Nephron (organoid): ENCODE data around the gene ZDHHC3.
"Not testable (repeated sequence)": the region's sequence is repeated elsewhere in the genome, so short reads cannot be mapped to it uniquely, and the experiment has no call there.

Source experiments
- H3K27ac Mint-ChIP-seq, 3 experiments: 2 replicates each; pipeline ENCODE4 v1.8.0; 2020; ENCODE audit warnings: mixed read lengths in 3 of 3, mild to moderate bottlenecking in 2 of 3, moderate library complexity in 1 of 3
- H3K27me3 Mint-ChIP-seq: 2 replicates; pipeline ENCODE4 v1.8.0; 2021; ENCODE audit warnings: low read depth, mild to moderate bottlenecking, moderate library complexity, mixed read lengths
- H3K36me3 Mint-ChIP-seq: 2 replicates; pipeline ENCODE4 v1.8.0; 2020; ENCODE audit warnings: low read depth, mixed read lengths
- H3K4me1 Mint-ChIP-seq: 2 replicates; pipeline ENCODE4 v1.8.0; 2020; ENCODE audit warnings: mixed read lengths
- H3K4me3 Mint-ChIP-seq, 3 experiments: 2 replicates each; pipeline ENCODE4 v1.8.0; 2020; ENCODE audit warnings: mild to moderate bottlenecking in 3 of 3, mixed read lengths in 3 of 3, moderate library complexity in 2 of 3
- H3K9me3 Mint-ChIP-seq: 2 replicates; pipeline ENCODE4 v1.8.0; 2020; ENCODE audit warnings: mixed read lengths
- CTCF ChIP-seq, 3 experiments: fragments of 200-600 bp; sonication (generic); IDR thresholded peaks; one replicate each; pipeline ENCODE4 v1.5.0; 2021; ENCODE audit warnings: antibody characterized with exemption in 3 of 3; ENCODE audit not compliant: unreplicated experiment in 3 of 3

Gene ZDHHC3

GRCh38 chr3:44954304-44954703 lies 21.7 kb downstream of the ZDHHC3 start:
- H3K27me3 Mint-ChIP-seq: no peaks in the 10 kb centered on the region
- H3K4me1 Mint-ChIP-seq: no peaks in the 10 kb centered on the region
- H3K4me3 Mint-ChIP-seq: no peak overlapping the region
- no peak for TF ChIP-seq CTCF (IDR thresholded peaks at IDR 0.05; ENCODE audit: unreplicated experiment in 3 of 3)
- no peak overlapping the region for H3K27ac Mint-ChIP-seq
- no peaks in the 10 kb centered on the region for H3K9me3 Mint-ChIP-seq
- H3K36me3 Mint-ChIP-seq: peaks cover 12% of the 10 kb centered on the region

- H3K27me3 Mint-ChIP-seq: no peaks in the 10 kb centered on the region
- H3K36me3 Mint-ChIP-seq: peaks cover 3% of the 10 kb centered on the region
- no peak for TF ChIP-seq CTCF (IDR thresholded peaks at IDR 0.05; ENCODE audit: unreplicated experiment in 3 of 3)
- no peak overlapping the region for H3K27ac Mint-ChIP-seq
- no peaks in the 10 kb centered on the region for H3K4me1 Mint-ChIP-seq
- H3K4me3 Mint-ChIP-seq: no peak overlapping the region
- H3K9me3 Mint-ChIP-seq: no peaks in the 10 kb centered on the region
Observed at GRCh38 chr3:44952689-44953088, 23.3 kb downstream of the ZDHHC3 start.

- no peaks in the 10 kb centered on the region for H3K27me3 Mint-ChIP-seq
- H3K9me3 Mint-ChIP-seq: no peaks in the 10 kb centered on the region
- no peak overlapping the region for H3K4me3 Mint-ChIP-seq
- no peak overlapping the region for H3K27ac Mint-ChIP-seq
- TF ChIP-seq CTCF (IDR thresholded peaks at IDR 0.05; ENCODE audit: unreplicated experiment in 3 of 3): no peak
- no peaks in the 10 kb centered on the region for H3K4me1 Mint-ChIP-seq
- no peaks in the 10 kb centered on the region for H3K36me3 Mint-ChIP-seq
Observed at GRCh38 chr3:44950275-44950734, 25.7 kb downstream of the ZDHHC3 start.

GRCh38 chr3:44949770-44950169 lies 26.2 kb downstream of the ZDHHC3 start:
- not testable (repeated sequence) for H3K36me3 Mint-ChIP-seq, H3K27me3 Mint-ChIP-seq, H3K27ac Mint-ChIP-seq, H3K9me3 Mint-ChIP-seq, H3K4me3 Mint-ChIP-seq, H3K4me1 Mint-ChIP-seq

- peaks cover 6% of the 10 kb centered on the region for H3K36me3 Mint-ChIP-seq
- no peaks in the 10 kb centered on the region for H3K27me3 Mint-ChIP-seq
- no peaks in the 10 kb centered on the region for H3K9me3 Mint-ChIP-seq
- H3K27ac Mint-ChIP-seq: no peak overlapping the region
- TF ChIP-seq CTCF (IDR thresholded peaks at IDR 0.05; ENCODE audit: unreplicated experiment in 3 of 3): no peak
- H3K4me3 Mint-ChIP-seq: no peak overlapping the region
- H3K4me1 Mint-ChIP-seq: no peaks in the 10 kb centered on the region
Observed at GRCh38 chr3:44948239-44948638, 27.7 kb downstream of the ZDHHC3 start.

GRCh38 chr3:44942202-44942921 lies 33.6 kb downstream of the ZDHHC3 start:
- H3K4me1 Mint-ChIP-seq: no peaks in the 10 kb centered on the region
- no peak overlapping the region for H3K27ac Mint-ChIP-seq
- H3K36me3 Mint-ChIP-seq: peaks cover 46% of the 10 kb centered on the region
- H3K4me3 Mint-ChIP-seq: no peak overlapping the region
- no peak for TF ChIP-seq CTCF (IDR thresholded peaks at IDR 0.05; ENCODE audit: unreplicated experiment in 3 of 3)
- no peaks in the 10 kb centered on the region for H3K27me3 Mint-ChIP-seq
- H3K9me3 Mint-ChIP-seq: no peaks in the 10 kb centered on the region
